ENCODE data around the gene SPEG. TPM values are rescaled to one million over a fixed set of nuclear protein-coding genes. Genes with fewer than 3 reads are reported as not detected.

The SPEG gene
- total RNA-seq, 3 donors from 2014 or later: 0.32 to 36.6 (median 21.0) TPM

DNA sequence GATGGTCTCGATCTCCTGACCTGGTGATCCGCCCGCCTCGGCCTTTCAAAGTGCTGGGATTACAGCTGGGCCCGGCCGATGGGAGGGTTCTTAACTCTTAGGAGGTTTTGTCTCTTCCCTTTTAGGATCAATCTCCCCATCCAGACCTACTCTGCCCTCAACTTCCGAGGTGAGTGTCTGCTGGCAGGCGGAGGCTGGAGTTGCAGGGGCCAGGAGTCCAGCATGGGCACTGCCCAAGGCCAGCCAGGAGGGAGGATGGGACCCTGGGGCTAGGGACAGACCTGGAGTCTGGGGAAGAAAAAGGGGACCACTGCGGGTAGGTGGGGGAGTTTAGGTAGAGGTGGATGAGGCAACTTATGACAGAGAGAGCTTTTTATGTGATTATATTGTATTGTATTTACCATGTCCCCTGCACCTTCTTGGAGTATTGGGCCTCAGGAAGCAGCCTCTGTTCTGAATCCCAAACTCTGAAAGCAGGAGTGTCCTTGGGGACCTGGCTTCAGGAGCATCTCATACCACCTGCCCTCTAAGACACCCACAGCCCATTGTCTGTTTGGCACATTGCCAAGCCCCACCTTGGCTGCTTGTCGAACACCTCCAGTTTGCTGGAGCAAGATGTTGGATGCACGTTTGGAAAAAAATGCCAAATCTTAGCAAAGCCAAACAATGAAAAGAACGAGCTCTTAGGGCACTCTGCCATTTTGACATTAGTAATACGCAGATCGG lies 10.8 kb upstream of the SPEG start:
- intact Hi-C loops (cut with DNase I; ENCODE audit: low total_unique reads): no loop called here
- Histone ChIP-seq H3K36me3 (no peaks in the 10 kb centered on the region), H3K4me1 (no peaks in the 10 kb centered on the region), H3K27me3 (peaks cover 0 to 13% of the 10 kb centered on the region in 2 donors), H3K27ac (no peak overlapping the region), H3K9me3 (no peaks in the 10 kb centered on the region), H3K4me3 (no peak overlapping the region)
- TF ChIP-seq POLR2A (IDR thresholded peaks at IDR 0.05) (no peak), POLR2AphosphoS5 (IDR thresholded peaks at IDR 0.05) (no peak)
- TF ChIP-seq, protein P1, sequence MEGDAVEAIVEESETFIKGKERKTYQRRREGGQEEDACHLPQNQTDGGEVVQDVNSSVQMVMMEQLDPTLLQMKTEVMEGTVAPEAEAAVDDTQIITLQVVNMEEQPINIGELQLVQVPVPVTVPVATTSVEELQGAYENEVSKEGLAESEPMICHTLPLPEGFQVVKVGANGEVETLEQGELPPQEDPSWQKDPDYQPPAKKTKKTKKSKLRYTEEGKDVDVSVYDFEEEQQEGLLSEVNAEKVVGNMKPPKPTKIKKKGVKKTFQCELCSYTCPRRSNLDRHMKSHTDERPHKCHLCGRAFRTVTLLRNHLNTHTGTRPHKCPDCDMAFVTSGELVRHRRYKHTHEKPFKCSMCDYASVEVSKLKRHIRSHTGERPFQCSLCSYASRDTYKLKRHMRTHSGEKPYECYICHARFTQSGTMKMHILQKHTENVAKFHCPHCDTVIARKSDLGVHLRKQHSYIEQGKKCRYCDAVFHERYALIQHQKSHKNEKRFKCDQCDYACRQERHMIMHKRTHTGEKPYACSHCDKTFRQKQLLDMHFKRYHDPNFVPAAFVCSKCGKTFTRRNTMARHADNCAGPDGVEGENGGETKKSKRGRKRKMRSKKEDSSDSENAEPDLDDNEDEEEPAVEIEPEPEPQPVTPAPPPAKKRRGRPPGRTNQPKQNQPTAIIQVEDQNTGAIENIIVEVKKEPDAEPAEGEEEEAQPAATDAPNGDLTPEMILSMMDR (IDR thresholded peaks at IDR 0.05): no peak
- DNase-seq (ENCODE audit: low spot score in 2 of 2): no peak

DNA sequence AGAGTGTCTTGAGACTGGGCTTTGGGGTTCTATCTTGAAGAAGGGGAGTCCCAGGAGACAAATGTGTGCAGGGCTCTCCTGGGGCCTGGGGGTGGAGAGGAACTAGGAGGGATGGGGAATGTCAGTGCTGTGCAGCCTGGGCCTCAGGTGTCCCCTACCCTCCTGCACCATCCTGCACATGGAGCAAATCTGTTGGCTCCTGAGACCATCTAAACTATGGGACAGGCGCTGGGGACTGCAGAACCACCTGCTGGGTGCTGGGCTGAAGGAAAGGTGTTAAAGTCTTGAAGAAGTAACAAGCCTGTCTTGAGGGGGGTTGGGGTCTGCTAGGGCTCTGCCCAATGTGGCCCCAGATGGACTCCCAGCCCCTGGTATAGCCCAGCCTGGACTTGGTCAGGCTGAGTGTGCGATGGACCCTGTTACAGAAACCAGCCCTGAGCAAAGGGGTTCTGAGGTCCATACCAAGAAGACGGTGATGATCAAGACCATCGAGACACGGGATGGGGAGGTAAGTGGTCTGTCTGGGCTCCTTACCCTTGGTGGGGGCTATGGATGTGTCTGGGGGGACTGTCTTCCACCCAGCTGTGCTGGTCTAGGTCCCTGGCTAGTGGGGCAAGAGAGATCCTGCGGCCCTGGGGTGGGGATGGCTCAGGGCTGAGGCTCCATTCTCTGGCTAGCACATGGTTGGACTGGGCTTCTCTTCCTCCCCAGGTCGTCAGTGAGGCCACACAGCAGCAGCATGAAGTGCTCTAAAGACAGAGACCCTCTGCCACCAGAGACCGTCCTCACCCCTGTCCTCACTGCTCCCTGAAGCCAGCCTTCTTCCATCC lies 9.2 kb upstream of the SPEG start:
- Histone ChIP-seq H3K4me1 (no peaks in the 10 kb centered on the region), H3K27me3 (peaks cover 0 to 8% of the 10 kb centered on the region in 2 donors), H3K4me3 (no peak overlapping the region), H3K36me3 (no peaks in the 10 kb centered on the region), H3K27ac (no peak overlapping the region), H3K9me3 (no peaks in the 10 kb centered on the region)
- TF ChIP-seq POLR2AphosphoS5 (IDR thresholded peaks at IDR 0.05) (no peak), POLR2A (IDR thresholded peaks at IDR 0.05) (no peak)
- TF ChIP-seq, protein P1 (IDR thresholded peaks at IDR 0.05): no peak
- intact Hi-C loops (cut with DNase I; ENCODE audit: low total_unique reads): no loop called here
- DNase-seq (ENCODE audit: low spot score in 2 of 2): no peak

DNA sequence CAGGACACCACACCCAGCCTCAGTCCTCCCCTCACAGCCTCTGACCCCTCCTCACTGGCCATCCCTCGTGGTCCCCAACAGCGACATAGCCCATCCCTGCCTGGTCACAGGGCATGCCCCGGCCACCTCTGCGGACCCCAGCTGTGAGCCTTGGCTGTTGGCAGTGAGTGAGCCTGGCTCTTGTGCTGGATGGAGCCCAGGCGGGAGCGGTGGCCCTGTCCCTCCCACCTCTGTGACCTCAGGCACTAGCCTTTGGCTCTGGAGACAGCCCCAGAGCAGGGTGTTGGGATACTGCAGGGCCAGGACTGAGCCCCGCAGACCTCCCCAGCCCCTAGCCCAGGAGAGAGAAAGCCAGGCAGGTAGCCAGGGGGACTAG lies 8.6 kb upstream of the SPEG start:
- TF ChIP-seq POLR2A (IDR thresholded peaks at IDR 0.05) (no peak), POLR2AphosphoS5 (IDR thresholded peaks at IDR 0.05) (no peak)
- TF ChIP-seq, protein P1 (IDR thresholded peaks at IDR 0.05): no peak
- peaks cover 0 to 8% of the 10 kb centered on the region in 2 donors for H3K27me3 ChIP-seq
- no peaks in the 10 kb centered on the region for H3K4me1 ChIP-seq
- no peaks in the 10 kb centered on the region for H3K36me3 ChIP-seq
- no peak overlapping the region for H3K4me3 ChIP-seq
- DNase-seq (ENCODE audit: low spot score in 2 of 2): no peak
- intact Hi-C loops (cut with DNase I; ENCODE audit: low total_unique reads): no loop called here
- no peaks in the 10 kb centered on the region for H3K9me3 ChIP-seq
- H3K27ac ChIP-seq: no peak overlapping the region

DNA sequence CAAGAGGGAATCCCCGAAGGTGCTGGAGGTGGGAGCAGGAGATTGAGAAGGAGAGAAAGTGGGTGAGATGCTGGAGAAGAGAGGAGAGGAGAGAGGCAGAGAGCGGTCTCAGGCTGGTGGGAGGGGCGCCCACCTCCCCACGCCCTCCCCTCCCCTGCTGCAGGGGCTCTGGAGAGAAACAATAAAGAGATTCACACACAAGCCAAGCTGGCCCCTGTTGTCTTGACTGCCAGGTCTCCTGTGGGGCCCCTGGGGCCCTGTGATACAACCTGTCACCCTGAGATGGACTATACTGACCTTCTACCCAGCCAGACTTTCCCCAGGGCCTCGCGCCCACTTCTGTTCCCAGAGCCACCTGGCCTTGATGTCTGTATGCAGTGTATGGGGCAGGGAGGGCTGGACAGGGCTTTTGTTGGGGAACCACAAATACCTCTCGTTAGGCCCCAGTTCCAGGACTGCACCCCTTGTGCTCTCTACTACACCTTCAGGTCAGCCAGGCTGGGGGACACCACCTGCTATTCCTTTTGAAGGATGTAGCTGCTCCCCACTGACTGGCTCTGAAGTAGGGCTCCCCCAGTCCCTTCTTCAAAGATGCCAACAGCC lies 8.0 kb upstream of the SPEG start:
- Histone ChIP-seq H3K4me3 (no peak overlapping the region), H3K4me1 (no peaks in the 10 kb centered on the region), H3K36me3 (no peaks in the 10 kb centered on the region), H3K9me3 (no peaks in the 10 kb centered on the region), H3K27me3 (peaks cover 0 to 8% of the 10 kb centered on the region in 2 donors), H3K27ac (no peak overlapping the region)
- no peak for TF ChIP-seq POLR2AphosphoS5 (IDR thresholded peaks at IDR 0.05)
- TF ChIP-seq, protein P1 (IDR thresholded peaks at IDR 0.05): no peak
- no peak for TF ChIP-seq POLR2A (IDR thresholded peaks at IDR 0.05)
- no peak for DNase-seq (ENCODE audit: low spot score in 2 of 2)
- intact Hi-C loops (cut with DNase I; ENCODE audit: low total_unique reads): no loop called here

DNA sequence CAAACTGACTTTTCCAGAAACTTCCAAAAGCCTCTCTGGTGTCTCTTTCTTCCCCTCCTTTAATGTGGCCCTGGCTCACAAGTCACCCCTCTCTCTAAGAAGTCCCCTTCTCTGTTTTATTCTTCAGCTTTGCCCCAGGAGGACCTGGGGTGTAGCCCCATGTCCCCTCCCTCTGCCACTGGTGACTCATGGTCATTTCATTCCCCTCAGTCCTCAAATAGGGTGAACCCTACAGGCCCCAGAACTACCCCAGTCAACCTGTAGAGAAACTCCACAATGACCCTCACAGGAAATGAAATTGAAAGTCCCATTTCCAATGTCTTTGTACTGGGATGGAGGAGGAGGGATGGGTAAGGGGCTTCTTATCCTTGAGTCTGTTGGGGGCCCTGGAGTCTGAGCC lies 6.2 kb upstream of the SPEG start:
- Histone ChIP-seq H3K9me3 (no peaks in the 10 kb centered on the region), H3K4me1 (no peaks in the 10 kb centered on the region), H3K36me3 (no peaks in the 10 kb centered on the region), H3K27ac (no peak overlapping the region), H3K4me3 (no peak overlapping the region), H3K27me3 (peaks cover 0 to 8% of the 10 kb centered on the region in 2 donors)
- no peak for TF ChIP-seq POLR2A (IDR thresholded peaks at IDR 0.05)
- TF ChIP-seq, protein P1 (IDR thresholded peaks at IDR 0.05): no peak
- no peak for TF ChIP-seq POLR2AphosphoS5 (IDR thresholded peaks at IDR 0.05)
- DNase-seq (ENCODE audit: low spot score in 2 of 2): no peak
- intact Hi-C loops (cut with DNase I; ENCODE audit: low total_unique reads): no loop called here
